ENCODE data around the gene CYLD. TPM values are rescaled to one million over a fixed set of nuclear protein-coding genes. Genes with fewer than 3 reads are reported as not detected.

Gene CYLD
- total and polyA plus RNA-seq, 2 experiments from 2014 or later, result 6.9 to 30.9 TPM

DNA sequence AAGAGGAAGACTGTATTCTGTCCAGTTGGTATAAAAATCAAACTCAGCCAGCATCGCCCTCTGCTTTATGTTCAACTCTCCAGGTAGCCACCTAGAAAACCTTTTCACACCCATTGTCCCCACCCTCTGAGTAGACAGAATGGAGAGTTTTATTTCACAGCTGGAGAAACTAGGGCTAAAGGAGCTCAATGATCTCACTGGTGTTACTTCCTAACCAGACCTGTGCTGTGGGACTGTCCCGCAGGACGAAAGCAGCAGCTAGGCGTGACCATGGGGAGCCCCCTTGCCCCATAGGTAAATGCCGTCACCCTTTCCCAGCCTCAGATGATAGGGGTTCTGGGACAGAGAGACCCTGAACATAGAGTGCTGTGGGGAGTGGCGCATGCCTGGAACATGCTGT, 67.7 kb downstream of the CYLD start:
- Mint-ChIP-seq H3K9me3 (no peaks in the 10 kb centered on the region), H3K4me3 (no peak overlapping the region), H3K27me3 (ENCODE audit: insufficient read depth, low read depth, poor library complexity) (peaks cover 11% of the 10 kb centered on the region), H3K36me3 (ENCODE audit: low read depth) (no peaks in the 10 kb centered on the region), H3K27ac (no peak overlapping the region), H3K4me1 (peaks cover 17% of the 10 kb centered on the region)
- no peaks in the 10 kb centered on the region for H3F3A ChIP-seq (replicated peaks; ENCODE audit: low read depth)
- H3K4me2 ChIP-seq, result no peak overlapping the region
- ATAC-seq, result no peak
- DNase-seq (ENCODE audit: low spot score), result no peak
- TF ChIP-seq, protein P1, sequence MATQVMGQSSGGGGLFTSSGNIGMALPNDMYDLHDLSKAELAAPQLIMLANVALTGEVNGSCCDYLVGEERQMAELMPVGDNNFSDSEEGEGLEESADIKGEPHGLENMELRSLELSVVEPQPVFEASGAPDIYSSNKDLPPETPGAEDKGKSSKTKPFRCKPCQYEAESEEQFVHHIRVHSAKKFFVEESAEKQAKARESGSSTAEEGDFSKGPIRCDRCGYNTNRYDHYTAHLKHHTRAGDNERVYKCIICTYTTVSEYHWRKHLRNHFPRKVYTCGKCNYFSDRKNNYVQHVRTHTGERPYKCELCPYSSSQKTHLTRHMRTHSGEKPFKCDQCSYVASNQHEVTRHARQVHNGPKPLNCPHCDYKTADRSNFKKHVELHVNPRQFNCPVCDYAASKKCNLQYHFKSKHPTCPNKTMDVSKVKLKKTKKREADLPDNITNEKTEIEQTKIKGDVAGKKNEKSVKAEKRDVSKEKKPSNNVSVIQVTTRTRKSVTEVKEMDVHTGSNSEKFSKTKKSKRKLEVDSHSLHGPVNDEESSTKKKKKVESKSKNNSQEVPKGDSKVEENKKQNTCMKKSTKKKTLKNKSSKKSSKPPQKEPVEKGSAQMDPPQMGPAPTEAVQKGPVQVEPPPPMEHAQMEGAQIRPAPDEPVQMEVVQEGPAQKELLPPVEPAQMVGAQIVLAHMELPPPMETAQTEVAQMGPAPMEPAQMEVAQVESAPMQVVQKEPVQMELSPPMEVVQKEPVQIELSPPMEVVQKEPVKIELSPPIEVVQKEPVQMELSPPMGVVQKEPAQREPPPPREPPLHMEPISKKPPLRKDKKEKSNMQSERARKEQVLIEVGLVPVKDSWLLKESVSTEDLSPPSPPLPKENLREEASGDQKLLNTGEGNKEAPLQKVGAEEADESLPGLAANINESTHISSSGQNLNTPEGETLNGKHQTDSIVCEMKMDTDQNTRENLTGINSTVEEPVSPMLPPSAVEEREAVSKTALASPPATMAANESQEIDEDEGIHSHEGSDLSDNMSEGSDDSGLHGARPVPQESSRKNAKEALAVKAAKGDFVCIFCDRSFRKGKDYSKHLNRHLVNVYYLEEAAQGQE (IDR thresholded peaks at IDR 0.05; ENCODE audit: unreplicated experiment), result no peak
- TF ChIP-seq, protein P2, sequence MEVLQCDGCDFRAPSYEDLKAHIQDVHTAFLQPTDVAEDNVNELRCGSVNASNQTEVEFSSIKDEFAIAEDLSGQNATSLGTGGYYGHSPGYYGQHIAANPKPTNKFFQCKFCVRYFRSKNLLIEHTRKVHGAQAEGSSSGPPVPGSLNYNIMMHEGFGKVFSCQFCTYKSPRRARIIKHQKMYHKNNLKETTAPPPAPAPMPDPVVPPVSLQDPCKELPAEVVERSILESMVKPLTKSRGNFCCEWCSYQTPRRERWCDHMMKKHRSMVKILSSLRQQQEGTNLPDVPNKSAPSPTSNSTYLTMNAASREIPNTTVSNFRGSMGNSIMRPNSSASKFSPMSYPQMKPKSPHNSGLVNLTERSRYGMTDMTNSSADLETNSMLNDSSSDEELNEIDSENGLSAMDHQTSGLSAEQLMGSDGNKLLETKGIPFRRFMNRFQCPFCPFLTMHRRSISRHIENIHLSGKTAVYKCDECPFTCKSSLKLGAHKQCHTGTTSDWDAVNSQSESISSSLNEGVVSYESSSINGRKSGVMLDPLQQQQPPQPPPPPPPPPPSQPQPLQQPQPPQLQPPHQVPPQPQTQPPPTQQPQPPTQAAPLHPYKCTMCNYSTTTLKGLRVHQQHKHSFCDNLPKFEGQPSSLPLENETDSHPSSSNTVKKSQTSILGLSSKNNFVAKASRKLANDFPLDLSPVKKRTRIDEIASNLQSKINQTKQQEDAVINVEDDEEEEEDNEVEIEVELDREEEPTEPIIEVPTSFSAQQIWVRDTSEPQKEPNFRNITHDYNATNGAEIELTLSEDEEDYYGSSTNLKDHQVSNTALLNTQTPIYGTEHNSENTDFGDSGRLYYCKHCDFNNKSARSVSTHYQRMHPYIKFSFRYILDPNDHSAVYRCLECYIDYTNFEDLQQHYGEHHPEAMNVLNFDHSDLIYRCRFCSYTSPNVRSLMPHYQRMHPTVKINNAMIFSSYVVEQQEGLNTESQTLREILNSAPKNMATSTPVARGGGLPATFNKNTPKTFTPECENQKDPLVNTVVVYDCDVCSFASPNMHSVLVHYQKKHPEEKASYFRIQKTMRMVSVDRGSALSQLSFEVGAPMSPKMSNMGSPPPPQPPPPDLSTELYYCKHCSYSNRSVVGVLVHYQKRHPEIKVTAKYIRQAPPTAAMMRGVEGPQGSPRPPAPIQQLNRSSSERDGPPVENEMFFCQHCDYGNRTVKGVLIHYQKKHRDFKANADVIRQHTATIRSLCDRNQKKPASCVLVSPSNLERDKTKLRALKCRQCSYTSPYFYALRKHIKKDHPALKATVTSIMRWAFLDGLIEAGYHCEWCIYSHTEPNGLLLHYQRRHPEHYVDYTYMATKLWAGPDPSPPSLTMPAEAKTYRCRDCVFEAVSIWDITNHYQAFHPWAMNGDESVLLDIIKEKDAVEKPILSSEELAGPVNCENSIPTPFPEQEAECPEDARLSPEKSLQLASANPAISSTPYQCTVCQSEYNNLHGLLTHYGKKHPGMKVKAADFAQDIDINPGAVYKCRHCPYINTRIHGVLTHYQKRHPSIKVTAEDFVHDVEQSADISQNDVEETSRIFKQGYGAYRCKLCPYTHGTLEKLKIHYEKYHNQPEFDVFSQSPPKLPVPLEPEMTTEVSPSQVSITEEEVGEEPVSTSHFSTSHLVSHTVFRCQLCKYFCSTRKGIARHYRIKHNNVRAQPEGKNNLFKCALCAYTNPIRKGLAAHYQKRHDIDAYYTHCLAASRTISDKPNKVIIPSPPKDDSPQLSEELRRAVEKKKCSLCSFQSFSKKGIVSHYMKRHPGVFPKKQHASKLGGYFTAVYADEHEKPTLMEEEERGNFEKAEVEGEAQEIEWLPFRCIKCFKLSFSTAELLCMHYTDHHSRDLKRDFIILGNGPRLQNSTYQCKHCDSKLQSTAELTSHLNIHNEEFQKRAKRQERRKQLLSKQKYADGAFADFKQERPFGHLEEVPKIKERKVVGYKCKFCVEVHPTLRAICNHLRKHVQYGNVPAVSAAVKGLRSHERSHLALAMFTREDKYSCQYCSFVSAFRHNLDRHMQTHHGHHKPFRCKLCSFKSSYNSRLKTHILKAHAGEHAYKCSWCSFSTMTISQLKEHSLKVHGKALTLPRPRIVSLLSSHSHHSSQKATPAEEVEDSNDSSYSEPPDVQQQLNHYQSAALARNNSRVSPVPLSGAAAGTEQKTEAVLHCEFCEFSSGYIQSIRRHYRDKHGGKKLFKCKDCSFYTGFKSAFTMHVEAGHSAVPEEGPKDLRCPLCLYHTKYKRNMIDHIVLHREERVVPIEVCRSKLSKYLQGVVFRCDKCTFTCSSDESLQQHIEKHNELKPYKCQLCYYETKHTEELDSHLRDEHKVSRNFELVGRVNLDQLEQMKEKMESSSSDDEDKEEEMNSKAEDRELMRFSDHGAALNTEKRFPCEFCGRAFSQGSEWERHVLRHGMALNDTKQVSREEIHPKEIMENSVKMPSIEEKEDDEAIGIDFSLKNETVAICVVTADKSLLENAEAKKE (CRISPR knock-in tag; IDR thresholded peaks at IDR 0.05), result no peak
- TF ChIP-seq POLR2AphosphoS5 (IDR thresholded peaks at IDR 0.05; ENCODE audit: low read depth), result no peak
- TF ChIP-seq, protein P3, sequence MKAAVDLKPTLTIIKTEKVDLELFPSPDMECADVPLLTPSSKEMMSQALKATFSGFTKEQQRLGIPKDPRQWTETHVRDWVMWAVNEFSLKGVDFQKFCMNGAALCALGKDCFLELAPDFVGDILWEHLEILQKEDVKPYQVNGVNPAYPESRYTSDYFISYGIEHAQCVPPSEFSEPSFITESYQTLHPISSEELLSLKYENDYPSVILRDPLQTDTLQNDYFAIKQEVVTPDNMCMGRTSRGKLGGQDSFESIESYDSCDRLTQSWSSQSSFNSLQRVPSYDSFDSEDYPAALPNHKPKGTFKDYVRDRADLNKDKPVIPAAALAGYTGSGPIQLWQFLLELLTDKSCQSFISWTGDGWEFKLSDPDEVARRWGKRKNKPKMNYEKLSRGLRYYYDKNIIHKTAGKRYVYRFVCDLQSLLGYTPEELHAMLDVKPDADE (IDR thresholded peaks at IDR 0.05), result no peak
- no peak for TF ChIP-seq EZH2phosphoT487 (IDR thresholded peaks at IDR 0.05; ENCODE audit: unreplicated experiment)
- H3K36me3 ChIP-seq (ENCODE audit: insufficient read depth), result no peaks in the 10 kb centered on the region
- no peak overlapping the region for H3K4me3 ChIP-seq
- H2AFZ ChIP-seq, result no peak overlapping the region
- H3K9me2 ChIP-seq (ENCODE audit: insufficient read depth), result 0 out of 2 replicates have a peak, but pooled peaks cover 2% of the 10 kb centered on the region
- no peaks in the 10 kb centered on the region for H3K27me3 ChIP-seq (ENCODE audit: insufficient read depth)
- no peak overlapping the region for H3K27ac ChIP-seq (ENCODE audit: low read depth)
- H3K79me2 ChIP-seq (replicated peaks; ENCODE audit: insufficient read depth), result no peaks in the 10 kb centered on the region
- no peaks in the 10 kb centered on the region for H4K20me1 ChIP-seq (replicated peaks; ENCODE audit: insufficient read depth)
- peaks cover 7% of the 10 kb centered on the region; the same call in 1 of the 2 replicates for H3K4me1 ChIP-seq (ENCODE audit: insufficient read depth)

Data from GM23338 (cell line).